CD14-positive monocyte (primary cell): ENCODE results near the gene VWA7. TPM values are rescaled to one million over a fixed set of nuclear protein-coding genes. Genes with fewer than 3 reads are reported as not detected.
"Not testable (repeated sequence)": the region's sequence is repeated elsewhere in the genome, so short reads cannot be mapped to it uniquely, and the experiment has no call there.

Source experiments
- DNase-seq, 3 donors: peaks; one replicate each; pipeline ENCODE4 v3.0.0-alpha.2; 2011 to 2022
- H2AFZ ChIP-seq: 2 replicates; pipeline ENCODE4 v1.6.0; 2012; ENCODE audit warnings: mild to moderate bottlenecking, low read depth, low read length, inconsistent platforms; ENCODE audit not compliant: insufficient read depth, poor library complexity, severe bottlenecking
- H3K27ac ChIP-seq, 2 donors: 1 replicate in 1 of 2; 2 replicates in 1 of 2; pipeline ENCODE4 v1.5.1; 2012 to 2013; ENCODE audit warnings: low read length in 2 of 2, control low read depth in 1 of 2, inconsistent platforms in 1 of 2, low read depth in 1 of 2, mild to moderate bottlenecking in 1 of 2
- H3K27me3 ChIP-seq, 2 donors: one replicate each; pipeline versions ENCODE4 v1.6.0 to v1.6.1; 2011 to 2013; ENCODE audit warnings: low read length in 2 of 2; ENCODE audit not compliant: control insufficient read depth in 2 of 2, insufficient read depth in 2 of 2
- H3K36me3 ChIP-seq, 2 donors: replicated peaks in 1 of 2; 1 replicate in 1 of 2; 2 replicates in 1 of 2; pipeline versions ENCODE4 v1.5.1 to v1.6.1; 2012 to 2013; ENCODE audit warnings: low read length in 2 of 2, control low read depth in 1 of 2, inconsistent platforms in 1 of 2, mild to moderate bottlenecking in 1 of 2; ENCODE audit not compliant: insufficient read depth in 2 of 2, control insufficient read depth in 1 of 2
- H3K4me1 ChIP-seq, 2 donors: 1 replicate in 1 of 2; 2 replicates in 1 of 2; pipeline versions ENCODE4 v1.5.1 to v1.6.1; 2012 to 2013; ENCODE audit warnings: low read length in 2 of 2, control low read depth in 1 of 2, inconsistent platforms in 1 of 2, mild to moderate bottlenecking in 1 of 2, moderate library complexity in 1 of 2; ENCODE audit not compliant: insufficient read depth in 2 of 2, control insufficient read depth in 1 of 2
- H3K4me2 ChIP-seq: replicated peaks from 2 replicates; pipeline ENCODE3; 2012; ENCODE audit warnings: low read length, moderate library complexity, mild to moderate bottlenecking; ENCODE audit not compliant: poor library complexity, severe bottlenecking; ENCODE audit errors: extremely low read depth
- H3K4me3 ChIP-seq, 3 experiments: fragments of 200-600 bp in 1 of 3; sonication (generic) in 1 of 3; replicated peaks in 1 of 3; 1 replicate in 2 of 3; 2 replicates in 1 of 3; pipeline ENCODE4 v1.5.1; 2011 to 2013; ENCODE audit warnings: low read length in 3 of 3, mild to moderate bottlenecking in 3 of 3, control low read depth in 2 of 3, low read depth in 2 of 3, inconsistent platforms in 1 of 3, moderate library complexity in 1 of 3
- H3K79me2 ChIP-seq: 2 replicates; pipeline ENCODE4 v1.6.0; 2012; ENCODE audit warnings: mild to moderate bottlenecking, control low read depth, inconsistent platforms, low read length, moderate library complexity; ENCODE audit not compliant: insufficient read depth
- H3K9ac ChIP-seq: 2 replicates; pipeline ENCODE4 v1.6.0; 2017; ENCODE audit warnings: low read length, mild to moderate bottlenecking; ENCODE audit not compliant: insufficient read depth, poor library complexity, severe bottlenecking
- H3K9me3 ChIP-seq, 2 donors: replicated peaks in 1 of 2; 1 replicate in 1 of 2; 2 replicates in 1 of 2; pipeline versions ENCODE4 v1.5.1 to v1.6.1; 2012 to 2013; ENCODE audit warnings: low read length in 2 of 2, control low read depth in 1 of 2; ENCODE audit not compliant: control insufficient read depth in 1 of 2, insufficient read depth in 1 of 2
- H4K20me1 ChIP-seq: 2 replicates; pipeline ENCODE4 v1.6.0; 2012; ENCODE audit warnings: mild to moderate bottlenecking, low read length, control low read depth, moderate library complexity; ENCODE audit not compliant: insufficient read depth
- H3K27ac Mint-ChIP-seq, 7 donors: one replicate each; pipeline ENCODE4 v1.8.0; 2020; ENCODE audit warnings: mild to moderate bottlenecking in 7 of 7, mixed read lengths in 7 of 7, moderate library complexity in 6 of 7, inconsistent platforms in 2 of 7
- H3K27me3 Mint-ChIP-seq, 3 donors: one replicate each; pipeline ENCODE4 v1.8.0; 2021 to 2022; ENCODE audit warnings: low read depth in 3 of 3, mild to moderate bottlenecking in 3 of 3, mixed read lengths in 3 of 3, moderate library complexity in 3 of 3, inconsistent platforms in 1 of 3
- H3K36me3 Mint-ChIP-seq, 2 donors: one replicate each; pipeline ENCODE4 v1.8.0; 2020; ENCODE audit warnings: mixed read lengths in 2 of 2, inconsistent platforms in 1 of 2, mild to moderate bottlenecking in 1 of 2
- H3K4me1 Mint-ChIP-seq: one replicate; pipeline ENCODE4 v1.8.0; 2020; ENCODE audit warnings: mild to moderate bottlenecking, mixed read lengths
- H3K4me3 Mint-ChIP-seq, 2 donors: one replicate each; pipeline ENCODE4 v1.8.0; 2020; ENCODE audit warnings: mild to moderate bottlenecking in 2 of 2, mixed read lengths in 2 of 2, moderate library complexity in 1 of 2
- H3K9me3 Mint-ChIP-seq, 7 donors: one replicate each; pipeline ENCODE4 v1.8.0; 2020 to 2022; ENCODE audit warnings: mixed read lengths in 7 of 7, mild to moderate bottlenecking in 6 of 7, moderate library complexity in 6 of 7, inconsistent platforms in 2 of 7
- CTCF ChIP-seq: fragments of 200-600 bp; IDR thresholded peaks from one replicate; pipeline ENCODE4 v1.8.0; 2022; ENCODE audit warnings: antibody characterized with exemption, mild to moderate bottlenecking
- WGBS: methylation state at CpG from one replicate; pipeline ENCODE4 v1.1.5; 2013; ENCODE audit warnings: missing lambda C conversion rate; ENCODE audit not compliant: insufficient coverage; 5-methylcytosine and 5-hydroxymethylcytosine counted together
- intact Hi-C, 2 donors: fragments of 100-400 bp; cut with micrococcal nuclease; formaldehyde crosslinking; loops; one replicate each; pipeline versions ENCODE4 v1.15.0 to v1.15.1; 2023
- polyA plus RNA-seq, 3 donors: library from polyadenylated mRNA; depleted of rRNA in 1 of 3; unstranded in 2 of 3; stranded (reverse) in 1 of 3; fragments of 300-500 nt in 2 of 3; fragments of >200 nt in 1 of 3; fragmentation: Illumina TruSeq in 2 of 3; gene quantifications; 1 replicate in 2 of 3; 2 replicates in 1 of 3; pipeline ENCODE4 v1.2.3, GENCODE V29; 2012 to 2021

VWA7 gene
- polyA plus RNA-seq, 3 donors, result 0.57 TPM; not detected in 2

- peak overlapping the region; percentile 99 for H3K4me3 Mint-ChIP-seq
- no peaks in the 10 kb centered on the region for H3K9me3 ChIP-seq
- peak overlapping the region; percentile 54 to 95 for H3K27ac ChIP-seq
- WGBS, result 2% methylated on average over 35 of the region's 44 CpGs
- peaks cover 24 to 35% of the 10 kb centered on the region in 2 donors for H3K4me1 ChIP-seq
- peak overlapping the region; percentile 97 to 99 (median 99) for H3K27ac Mint-ChIP-seq
- H3K9me3 Mint-ChIP-seq, result no peaks in the 10 kb centered on the region
- H3K9ac ChIP-seq, result peak overlapping the region; percentile 94
- H2AFZ ChIP-seq, result peak overlapping the region; percentile 98
- H3K27me3 ChIP-seq, result no peaks in the 10 kb centered on the region
- TF ChIP-seq CTCF, result no peak
- H3K36me3 Mint-ChIP-seq, result peaks cover 17 to 30% of the 10 kb centered on the region in 2 donors
- peaks cover 7 to 22% of the 10 kb centered on the region in 2 donors for H3K36me3 ChIP-seq
- H3K4me2 ChIP-seq, result peak overlapping the region; percentile 96
- H3K4me3 ChIP-seq, result peak overlapping the region; percentile 61 to 98 (median 66)
- H4K20me1 ChIP-seq, result no peaks in the 10 kb centered on the region
- DNase-seq, result peak in 2 of 3 donors; percentile 12 to 60
- H3K4me1 Mint-ChIP-seq, result peaks cover 28% of the 10 kb centered on the region
- intact Hi-C loops, result loop anchor here (2.0 to 10.0 kb wide), 3 partner anchors 26 to 60 kb away; partner anchors contain the start of gene CLIC1 (in 1 of the 2)
- H3K79me2 ChIP-seq, result peaks cover 28% of the 10 kb centered on the region
- no peaks in the 10 kb centered on the region for H3K27me3 Mint-ChIP-seq
Observed at GRCh38 chr6:31794866-31795615, 17.9 kb upstream of the VWA7 start.

- H3K79me2 ChIP-seq, result peaks cover 23% of the 10 kb centered on the region
- no peaks in the 10 kb centered on the region for H3K9me3 ChIP-seq
- H4K20me1 ChIP-seq, result no peaks in the 10 kb centered on the region
- H3K9me3 Mint-ChIP-seq, result no peaks in the 10 kb centered on the region
- H3K4me1 ChIP-seq, result peaks cover 24 to 35% of the 10 kb centered on the region in 2 donors
- H3K27ac Mint-ChIP-seq, result peak overlapping the region in 6 of 7 donors; percentile 6 to 97 (median 44)
- peak overlapping the region; percentile 61 to 98 (median 66) for H3K4me3 ChIP-seq
- peak overlapping the region; percentile 98 for H2AFZ ChIP-seq
- peaks cover 17 to 34% of the 10 kb centered on the region in 2 donors for H3K36me3 Mint-ChIP-seq
- H3K27me3 ChIP-seq, result no peaks in the 10 kb centered on the region
- TF ChIP-seq CTCF, result no peak
- H3K27me3 Mint-ChIP-seq, result no peaks in the 10 kb centered on the region
- H3K36me3 ChIP-seq, result peaks cover 9 to 25% of the 10 kb centered on the region in 2 donors
- peak overlapping the region; percentile 94 for H3K9ac ChIP-seq
- WGBS, result 31% methylated on average over 6 of the region's 7 CpGs
- H3K4me3 Mint-ChIP-seq, result peak overlapping the region; percentile 99
- peaks cover 28% of the 10 kb centered on the region for H3K4me1 Mint-ChIP-seq
- peak overlapping the region in 1 of 2 donors; percentile 95 for H3K27ac ChIP-seq
- peak overlapping the region; percentile 96 for H3K4me2 ChIP-seq
- no peak for DNase-seq
- intact Hi-C loops, result loop anchor here (2.0 to 10.0 kb wide), 3 partner anchors 26 to 60 kb away; partner anchors contain the start of gene CLIC1 (in 1 of the 2)
Observed at GRCh38 chr6:31794294-31794865, 17.3 kb upstream of the VWA7 start.

GRCh38 chr6:31793927-31794245, 16.8 kb upstream of the VWA7 start:
- peaks cover 28% of the 10 kb centered on the region for H3K4me1 Mint-ChIP-seq
- Histone ChIP-seq H3K79me2 (peaks cover 23% of the 10 kb centered on the region), H3K4me2 (peak overlapping the region; percentile 96), H3K27ac (peak overlapping the region in 1 of 2 donors; percentile 95), H3K4me1 (peaks cover 24 to 35% of the 10 kb centered on the region in 2 donors), H3K4me3 (peak overlapping the region in 1 of 3 experiments; percentile 98), H3K36me3 (peaks cover 12 to 25% of the 10 kb centered on the region in 2 donors)
- H3K36me3 Mint-ChIP-seq, result peaks cover 17 to 37% of the 10 kb centered on the region in 2 donors
- not testable (repeated sequence) for H3K27me3 Mint-ChIP-seq, H4K20me1 ChIP-seq, H3K27ac Mint-ChIP-seq, H3K9me3 Mint-ChIP-seq, H2AFZ ChIP-seq, H3K9ac ChIP-seq, H3K27me3 ChIP-seq, H3K4me3 Mint-ChIP-seq, H3K9me3 ChIP-seq, DNase-seq
- intact Hi-C loops, result loop anchor here (2.0 to 10.0 kb wide), 3 partner anchors 25 to 59 kb away; partner anchors contain the start of gene CLIC1 (in 1 of the 2)
- 92% methylated on average over 2 of the region's 6 CpGs for WGBS
